HEK293 (cell line): ENCODE data around the gene TMEM37.

ENCODE experiments used
- CTCF ChIA-PET: fragments of 350-600 bp; formaldehyde crosslinking; extraction: SDS; loops from one replicate; lab custom pipeline; 2021; ENCODE audit warnings: antibody characterized with exemption; lab: Yijun Ruan, JAX
- POLR2A ChIA-PET: fragments of 300-600 bp; formaldehyde crosslinking; extraction: SDS; loops from one replicate; lab custom pipeline; 2020; ENCODE audit warnings: antibody characterized with exemption, inconsistent platforms; lab: Yijun Ruan, JAX
- H3K27ac ChIP-seq: fragments of 200-500 bp; sonication (Bioruptor generic); 2 replicates; pipeline ENCODE4 v1.5.1; 2014; ENCODE audit warnings: low read depth, low read length, control low read depth, inconsistent platforms; ENCODE audit errors: extremely low read depth
- H3K36me3 ChIP-seq, 2 experiments: fragments of 200-500 bp in 1 of 2; sonication (Bioruptor generic) in 1 of 2; 1 replicate in 1 of 2; 2 replicates in 1 of 2; pipeline ENCODE4 v1.5.1; 2014 to 2017; ENCODE audit warnings: inconsistent platforms in 2 of 2, low read length in 2 of 2; ENCODE audit not compliant: control insufficient read depth in 2 of 2, insufficient read depth in 1 of 2
- H3K4me1 ChIP-seq: fragments of 200-500 bp; sonication (Bioruptor generic); 2 replicates; pipeline ENCODE4 v1.5.1; 2014; ENCODE audit warnings: mild to moderate bottlenecking, low read length, inconsistent platforms; ENCODE audit not compliant: control insufficient read depth, insufficient read depth
- H3K4me3 ChIP-seq: 2 replicates; pipeline ENCODE4 v1.5.1; 2011; ENCODE audit warnings: low read depth, mild to moderate bottlenecking, control low read depth, low read length, moderate library complexity
- H3K9me3 ChIP-seq: fragments of 200-500 bp; sonication (Bioruptor generic); 2 replicates; pipeline ENCODE4 v1.5.1; 2014; ENCODE audit warnings: low read depth, low read length, inconsistent platforms; ENCODE audit not compliant: control insufficient read depth, insufficient read depth
- AEBP2 ChIP-seq: fragments of 450-650 bp; formaldehyde crosslinking; IDR thresholded peaks from 2 replicates; pipeline ENCODE4 v1.5.1; 2016; ENCODE audit warnings: missing biosample characterization, missing genetic modification characterization, borderline replicate concordance
- PRDM1 ChIP-seq: fragments of 450-650 bp; formaldehyde crosslinking; IDR thresholded peaks from 2 replicates; pipeline ENCODE4; 2016; ENCODE audit warnings: missing biosample characterization, missing genetic modification characterization
- REPIN1 ChIP-seq: fragments of 450-650 bp; formaldehyde crosslinking; IDR thresholded peaks from 2 replicates; pipeline ENCODE4 v1.5.1; 2017; ENCODE audit warnings: missing biosample characterization, missing genetic modification characterization, low read depth
- REST ChIP-seq: fragments of 450-650 bp; formaldehyde crosslinking; IDR thresholded peaks from 2 replicates; pipeline ENCODE4 v1.5.1; 2016; ENCODE audit warnings: missing biosample characterization, missing genetic modification characterization
- SALL2 ChIP-seq: fragments of 450-650 bp; formaldehyde crosslinking; IDR thresholded peaks from 2 replicates; pipeline ENCODE4 v1.5.0; 2017; ENCODE audit warnings: missing biosample characterization, mild to moderate bottlenecking, missing genetic modification characterization, borderline replicate concordance
- SP3 ChIP-seq: fragments of 450-650 bp; formaldehyde crosslinking; IDR thresholded peaks from 2 replicates; pipeline ENCODE4 v1.5.1; 2016; ENCODE audit warnings: missing biosample characterization, missing genetic modification characterization
- TCF7L2 ChIP-seq: IDR thresholded peaks from 2 replicates; pipeline ENCODE4 v1.6.1; 2011; ENCODE audit warnings: low read depth, mild to moderate bottlenecking, inconsistent platforms, low read length, moderate library complexity, borderline replicate concordance
- ZBTB17 ChIP-seq: fragments of 450-650 bp; formaldehyde crosslinking; IDR thresholded peaks from 2 replicates; pipeline ENCODE4 v1.5.1; 2016; ENCODE audit warnings: missing biosample characterization, missing genetic modification characterization
- ZNF155 ChIP-seq: fragments of 450-650 bp; formaldehyde crosslinking; IDR thresholded peaks from 2 replicates; pipeline ENCODE4 v1.5.1; 2016; ENCODE audit warnings: missing biosample characterization, missing genetic modification characterization
- ZNF2 ChIP-seq: fragments of 450-650 bp; formaldehyde crosslinking; IDR thresholded peaks from 2 replicates; pipeline ENCODE4 v1.5.1; 2016; ENCODE audit warnings: missing biosample characterization, missing genetic modification characterization
- ZNF248 ChIP-seq: fragments of 450-650 bp; formaldehyde crosslinking; IDR thresholded peaks from 2 replicates; pipeline ENCODE4 v1.5.1; 2017; ENCODE audit warnings: missing biosample characterization, missing genetic modification characterization
- ZNF302 ChIP-seq: fragments of 450-650 bp; formaldehyde crosslinking; IDR thresholded peaks from 2 replicates; pipeline ENCODE4 v1.5.1; 2016; ENCODE audit warnings: missing biosample characterization, missing genetic modification characterization, low read depth
- ZNF394 ChIP-seq: fragments of 450-650 bp; formaldehyde crosslinking; IDR thresholded peaks from 2 replicates; pipeline ENCODE4 v1.5.1; 2016; ENCODE audit warnings: missing biosample characterization, missing genetic modification characterization, mild to moderate bottlenecking, moderate library complexity, borderline replicate concordance
- ZNF404 ChIP-seq: fragments of 450-650 bp; formaldehyde crosslinking; IDR thresholded peaks from 2 replicates; pipeline ENCODE4 v1.5.1; 2017; ENCODE audit warnings: missing biosample characterization, missing genetic modification characterization
- ZNF514 ChIP-seq: fragments of 450-650 bp; formaldehyde crosslinking; IDR thresholded peaks from 2 replicates; pipeline ENCODE4 v1.5.1; 2016; ENCODE audit warnings: missing biosample characterization, missing genetic modification characterization
- ZNF548 ChIP-seq: fragments of 450-650 bp; formaldehyde crosslinking; IDR thresholded peaks from 2 replicates; pipeline ENCODE4 v1.5.1; 2016; ENCODE audit warnings: missing biosample characterization, missing genetic modification characterization
- ZNF561 ChIP-seq: fragments of 450-650 bp; IDR thresholded peaks from 2 replicates; pipeline ENCODE4 v1.5.1; 2018; ENCODE audit warnings: missing biosample characterization, missing genetic modification characterization, borderline replicate concordance
- ZNF571 ChIP-seq: fragments of 450-650 bp; formaldehyde crosslinking; IDR thresholded peaks from 2 replicates; pipeline ENCODE4 v1.5.0; 2017; ENCODE audit warnings: missing biosample characterization, missing genetic modification characterization
- ZNF596 ChIP-seq: fragments of 450-650 bp; IDR thresholded peaks from 2 replicates; pipeline ENCODE4 v1.5.0; 2018; ENCODE audit warnings: missing biosample characterization, mild to moderate bottlenecking, missing genetic modification characterization, moderate library complexity
- ZNF610 ChIP-seq: fragments of 450-650 bp; formaldehyde crosslinking; IDR thresholded peaks from 2 replicates; pipeline ENCODE4 v1.5.1; 2016; ENCODE audit warnings: missing biosample characterization, missing genetic modification characterization, borderline replicate concordance
- ZNF623 ChIP-seq: fragments of 450-650 bp; formaldehyde crosslinking; IDR thresholded peaks from 2 replicates; pipeline ENCODE4 v1.5.1; 2016; ENCODE audit warnings: missing biosample characterization, missing genetic modification characterization
- ZNF645 ChIP-seq: fragments of 450-650 bp; formaldehyde crosslinking; IDR thresholded peaks from 2 replicates; pipeline ENCODE4; 2016; ENCODE audit warnings: missing biosample characterization, missing genetic modification characterization
- ZNF791 ChIP-seq: fragments of 450-650 bp; formaldehyde crosslinking; IDR thresholded peaks from 2 replicates; pipeline ENCODE4 v1.5.1; 2016; ENCODE audit warnings: missing biosample characterization, missing genetic modification characterization
- ZSCAN16 ChIP-seq: fragments of 450-650 bp; formaldehyde crosslinking; IDR thresholded peaks from 2 replicates; pipeline ENCODE4 v1.5.1; 2016; ENCODE audit warnings: missing biosample characterization, missing genetic modification characterization
- ZSCAN23 ChIP-seq: fragments of 450-650 bp; formaldehyde crosslinking; IDR thresholded peaks from 2 replicates; pipeline ENCODE4 v1.5.1; 2016; ENCODE audit warnings: missing biosample characterization, missing genetic modification characterization

TMEM37 gene

GRCh38 chr2:119482481-119483394 is 51.1 kb downstream of the TMEM37 start (continued):
- no peak for TF ChIP-seq ZNF645 (tag by site-specific recombination)
- TF ChIP-seq ZSCAN23 = no peak
- TF ChIP-seq ZNF561 = no peak
- TF ChIP-seq ZNF610 (tag by site-specific recombination) = no peak
- no peak for TF ChIP-seq ZNF2
- no peak for TF ChIP-seq TCF7L2
- no peak for TF ChIP-seq ZNF596 (tag by site-specific recombination)
- TF ChIP-seq SALL2 (tag by site-specific recombination) = no peak

- Histone ChIP-seq H3K4me3 (no peak overlapping the region), H3K9me3 (no peaks in the 10 kb centered on the region), H3K4me1 (no peaks in the 10 kb centered on the region), H3K27ac (no peak overlapping the region), H3K36me3 (no peaks in the 10 kb centered on the region)
- ChIA-PET CTCF (interaction anchor here (0.6 kb wide), 1 partner anchor 75 kb away, joined by 3 read pairs; no protein-coding TSS in a partner anchor), POLR2A (no interaction called here)
- TF ChIP-seq ZSCAN16 (no peak), ZNF394 (tag by site-specific recombination) (no peak), ZNF571 (no peak), AEBP2 (tag by site-specific recombination) (no peak), ZNF302 (tag by site-specific recombination) (no peak), ZBTB17 (no peak), ZNF623 (tag by site-specific recombination) (no peak), ZNF791 (no peak), SP3 (tag by site-specific recombination) (no peak), ZNF248 (tag by site-specific recombination) (no peak), PRDM1 (tag by site-specific recombination) (no peak)
Observed at GRCh38 chr2:119483395-119483753, 51.7 kb downstream of the TMEM37 start.

- TF ChIP-seq ZNF404 (tag by site-specific recombination) = no peak
- no peak for TF ChIP-seq ZNF155 (tag by site-specific recombination)
- TF ChIP-seq ZNF514 (tag by site-specific recombination) = no peak
- TF ChIP-seq ZNF548 (tag by site-specific recombination) = no peak
- no peak for TF ChIP-seq REST
- TF ChIP-seq REPIN1 = no peak
- no peak for TF ChIP-seq ZSCAN23
- Histone ChIP-seq H3K27ac (no peak overlapping the region), H3K9me3 (no peaks in the 10 kb centered on the region), H3K4me3 (no peak overlapping the region), H3K36me3 (no peaks in the 10 kb centered on the region), H3K4me1 (no peaks in the 10 kb centered on the region)
- ChIA-PET CTCF (interaction anchor here (4.4 kb wide), 1 partner anchor 8 kb away, joined by 42 read pairs; no protein-coding TSS in a partner anchor), POLR2A (no interaction called here)
Observed at GRCh38 chr2:119483896-119484718, 52.5 kb downstream of the TMEM37 start.
